Left lobe of liver (tissue), 2 donors: ENCODE results near the gene KANK2. TPM values are rescaled to one million over a fixed set of nuclear protein-coding genes. Genes with fewer than 3 reads are reported as not detected.
"Not testable (repeated sequence)": the region's sequence is repeated elsewhere in the genome, so short reads cannot be mapped to it uniquely, and the experiment has no call there.

ENCODE experiments used
- ATAC-seq: fragments of 200-7000 bp; cut with Tn5 transposase; one replicate; pipeline ENCODE4 v1.9.1; 2020; ENCODE audit warnings: mild to moderate bottlenecking, moderate library complexity
- DNase-seq: peaks from one replicate; pipeline ENCODE4 v3.0.0-alpha.2; 2020; ENCODE audit warnings: low spot score
- total RNA-seq: library from RNA; stranded (reverse); gene quantifications from one replicate; pipeline ENCODE4 v1.2.1, GENCODE V29; 2021
- donor health status: DM: no; HTN: no; CAD: no; lungs with moderate emphysema.
- donor health status: DM: no; HTN: yes; CAD: no.

The KANK2 gene
- total RNA-seq, 1 donor from 2014 or later: 61.1 TPM

- ATAC-seq: no peak
- no peak for DNase-seq
Observed at GRCh38 chr19:11175920-11176319, 21.4 kb downstream of the KANK2 start.

DNA sequence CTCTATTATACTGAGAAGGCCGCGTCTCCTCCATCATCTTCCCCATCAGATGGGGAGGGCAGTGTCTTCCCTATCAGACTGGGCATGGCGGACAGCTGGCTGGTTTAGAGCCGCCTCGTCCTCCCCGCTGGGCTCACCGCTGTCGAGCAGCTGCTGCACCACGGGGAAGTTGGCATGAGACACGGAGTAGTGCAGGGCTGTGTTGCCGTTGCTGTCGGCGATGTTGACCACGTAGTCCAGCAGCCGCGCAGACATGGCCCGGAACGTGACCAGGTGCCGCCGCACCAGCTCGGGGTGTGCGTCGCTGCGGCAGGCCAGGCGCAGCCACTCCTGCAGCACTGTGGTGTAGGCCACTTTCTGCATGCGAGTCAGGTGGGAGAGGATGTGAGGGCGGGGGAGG is 23.0 kb downstream of the KANK2 start:
- DNase-seq: no peak
- ATAC-seq: no peak

DNA sequence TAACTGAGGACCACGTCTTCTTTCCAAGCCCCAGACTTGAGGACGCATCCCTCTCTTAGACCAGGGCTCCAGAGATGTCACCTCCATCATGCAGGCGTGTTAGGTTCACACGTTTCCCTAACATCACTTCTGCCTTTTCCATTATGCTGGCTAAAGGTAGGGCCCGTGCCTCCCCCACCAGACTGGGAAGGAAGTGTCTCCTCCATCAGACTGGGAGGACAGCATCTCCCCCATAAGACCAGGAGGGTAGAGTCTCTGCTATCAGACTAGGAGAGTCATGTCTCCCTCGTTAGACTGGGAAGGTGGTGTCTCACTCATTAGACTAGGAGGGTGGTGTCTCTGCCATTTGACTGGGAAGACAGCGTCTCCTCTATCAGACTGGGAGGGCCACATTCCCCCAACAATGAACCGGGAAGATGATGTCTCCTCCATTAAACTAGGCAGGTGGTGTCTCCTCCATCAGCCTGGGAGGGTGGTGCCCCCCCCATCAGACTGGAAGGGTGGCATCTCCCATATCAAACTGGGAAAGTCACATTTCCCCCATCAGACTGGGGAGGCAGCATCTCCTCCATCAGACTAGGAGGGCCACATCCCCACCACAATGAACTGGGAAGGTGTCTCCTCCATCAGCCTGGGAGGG is 23.7 kb downstream of the KANK2 start:
- no peak for ATAC-seq
- no peak for DNase-seq

DNA sequence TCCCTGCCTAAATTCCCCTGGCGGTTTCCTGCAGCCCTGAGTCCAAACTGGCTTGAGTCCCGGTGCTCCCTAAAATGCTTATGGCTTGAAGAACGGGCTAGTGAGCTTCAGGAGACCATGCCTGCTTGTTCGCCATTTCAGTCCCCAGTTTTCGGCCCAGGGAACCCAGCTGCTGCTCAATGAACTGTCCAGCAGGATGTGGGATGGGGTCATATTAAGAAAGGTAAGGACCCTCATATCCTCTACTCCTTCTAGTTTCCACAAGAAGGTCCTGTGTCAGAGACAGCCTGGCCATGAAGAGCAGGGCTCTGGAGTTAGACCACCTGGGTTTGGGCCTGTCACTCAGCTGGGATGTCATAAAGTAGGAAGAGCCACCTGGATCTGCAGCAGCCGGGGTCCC is 24.8 kb downstream of the KANK2 start:
- DNase-seq (no peak), ATAC-seq (no peak)

DNA sequence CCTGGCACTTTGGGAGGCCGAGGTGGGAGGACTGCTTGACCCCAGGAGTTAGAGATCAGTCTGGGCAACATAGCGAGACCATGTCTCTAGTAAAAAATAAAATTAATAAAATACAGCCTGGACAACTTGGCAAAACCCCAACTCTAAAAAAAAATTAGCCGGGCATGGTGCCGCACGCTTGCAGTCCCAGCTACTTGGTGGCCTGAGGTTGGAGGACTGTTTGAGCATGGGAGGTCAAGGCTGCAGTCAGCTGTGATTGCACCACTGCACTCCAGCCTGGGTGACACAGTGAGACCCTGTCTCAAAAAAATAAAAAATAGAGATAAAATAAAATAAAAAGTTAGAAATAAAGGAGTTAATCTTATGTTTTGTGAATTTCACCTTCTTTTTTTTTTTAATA is 26.2 kb downstream of the KANK2 start:
- DNase-seq: peak; percentile 80
- ATAC-seq: peak; percentile 77

DNA sequence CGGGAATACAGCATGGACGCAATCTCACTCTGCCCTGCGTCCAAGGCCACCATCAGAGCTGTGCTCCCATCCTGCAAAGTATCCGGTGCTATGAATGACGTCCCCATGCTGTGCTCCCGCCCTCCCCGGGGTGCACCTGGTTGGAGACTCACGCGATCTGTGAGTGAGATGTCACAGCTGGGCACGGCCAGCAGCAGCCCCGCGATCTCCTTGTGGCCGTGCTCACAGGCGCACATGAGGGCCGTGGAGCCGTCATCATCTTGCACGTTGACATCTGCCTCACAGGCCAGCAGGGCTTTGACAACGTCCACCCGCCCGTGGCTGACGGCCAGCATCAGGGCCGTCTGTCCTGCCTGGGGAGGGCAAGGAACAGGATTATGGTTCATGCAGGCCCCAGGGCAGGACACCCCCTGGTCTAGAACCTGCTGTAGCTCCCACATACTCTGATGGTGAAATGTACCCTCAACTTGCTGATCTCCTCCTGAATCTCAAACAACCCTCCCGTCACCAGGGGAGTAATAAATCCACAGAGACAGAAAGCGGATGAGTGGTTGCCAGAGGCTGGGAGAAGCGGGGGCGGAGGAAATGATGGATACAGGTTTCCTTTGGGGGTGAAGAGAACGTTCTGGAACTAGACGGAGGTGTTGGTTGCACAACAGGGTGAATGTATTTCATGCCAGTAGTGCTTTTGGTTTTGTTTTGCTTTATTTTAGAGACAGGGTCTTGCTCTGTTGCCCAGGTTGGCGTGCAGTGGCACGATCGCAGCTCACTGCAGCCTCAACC is 27.3 kb downstream of the KANK2 start:
- ATAC-seq (peak; percentile 9), DNase-seq (no peak)

GRCh38 chr19:11168568-11168967 is 28.8 kb downstream of the KANK2 start:
- ATAC-seq (no peak), DNase-seq (no peak)

- no peak for DNase-seq
- ATAC-seq: no peak
Observed at GRCh38 chr19:11166281-11167142, 30.8 kb downstream of the KANK2 start.

DNA sequence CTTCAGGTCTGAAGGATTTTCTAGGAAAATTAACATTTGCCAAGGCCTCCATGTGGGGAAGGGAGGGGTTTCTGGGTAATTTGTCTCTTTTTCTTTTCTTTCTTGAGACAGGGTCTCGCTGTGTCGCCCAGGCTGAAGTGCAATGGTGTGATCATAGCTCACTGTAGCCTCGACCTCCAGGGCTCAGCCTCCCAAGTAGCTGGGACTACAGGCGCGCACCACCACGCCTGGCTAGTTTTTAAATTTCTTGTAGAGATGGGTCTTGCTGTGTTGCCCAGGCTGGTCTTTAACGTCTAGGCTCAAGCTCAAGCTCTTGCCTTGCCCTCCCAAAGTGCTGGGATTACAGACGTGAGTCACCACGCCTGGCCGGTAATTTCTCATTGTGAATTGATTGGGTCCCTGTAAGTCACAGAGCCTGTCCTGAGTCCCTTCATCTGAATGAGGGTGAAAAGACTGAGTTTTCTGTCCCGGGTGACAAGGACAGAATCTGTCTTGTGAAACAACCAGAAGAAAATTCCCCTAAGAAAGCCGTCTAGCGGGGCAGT is 31.8 kb downstream of the KANK2 start:
- ATAC-seq: peak; percentile 3
- no peak for DNase-seq

DNA sequence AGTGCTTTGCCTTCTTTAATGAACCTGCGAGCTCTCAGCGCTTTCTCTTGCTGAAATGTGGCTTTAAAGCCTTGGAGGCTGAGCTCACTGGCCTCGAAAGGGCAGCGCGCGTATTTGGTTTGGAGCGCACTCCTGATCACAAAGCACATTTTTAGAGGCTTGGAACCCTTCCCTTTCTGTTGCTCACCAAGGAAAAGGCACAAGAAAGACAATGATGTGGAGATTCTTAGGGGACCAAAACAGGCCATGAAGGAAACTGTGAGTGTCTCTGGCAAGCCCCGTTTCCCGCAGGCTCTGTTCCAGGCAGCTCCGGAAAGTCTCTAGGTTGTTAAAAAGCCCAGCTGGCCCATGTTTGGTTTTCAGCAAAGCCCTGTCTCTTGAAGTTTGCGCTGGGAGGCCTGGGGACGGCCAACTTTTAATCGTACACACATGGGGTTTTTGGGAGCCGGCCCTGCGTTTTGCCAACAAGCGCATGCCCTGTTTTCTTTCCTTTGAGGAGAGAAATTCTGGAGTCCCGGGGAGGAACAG is 32.4 kb downstream of the KANK2 start:
- DNase-seq (peak; percentile 68), ATAC-seq (peak; percentile 70)

DNA sequence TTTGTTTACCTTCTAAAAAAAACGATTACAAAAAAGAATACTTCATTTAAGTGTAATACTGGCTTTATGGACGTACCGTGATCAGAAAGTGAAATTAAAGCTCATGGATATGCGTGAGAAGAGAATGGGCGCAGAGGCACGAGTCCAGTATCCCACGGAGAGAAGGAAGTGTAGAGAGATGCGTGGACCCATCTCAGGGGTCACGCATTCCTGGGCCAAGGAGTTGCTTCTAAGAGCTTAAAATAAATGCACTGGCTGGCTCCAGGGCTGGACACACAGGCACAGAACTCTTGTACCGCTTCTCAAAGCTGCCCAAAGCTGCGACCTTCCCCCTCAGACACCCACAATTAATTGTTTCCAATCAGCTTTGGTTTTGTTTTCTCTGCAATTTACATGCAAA is 33.0 kb downstream of the KANK2 start:
- no peak for ATAC-seq
- no peak for DNase-seq

- ATAC-seq, DNase-seq: not testable (repeated sequence)
Observed at GRCh38 chr19:11160440-11160768, 36.9 kb downstream of the KANK2 start.

- DNase-seq (peak; percentile 65), ATAC-seq (peak; percentile 45)
Observed at GRCh38 chr19:11159598-11160439, 37.5 kb downstream of the KANK2 start.

DNA sequence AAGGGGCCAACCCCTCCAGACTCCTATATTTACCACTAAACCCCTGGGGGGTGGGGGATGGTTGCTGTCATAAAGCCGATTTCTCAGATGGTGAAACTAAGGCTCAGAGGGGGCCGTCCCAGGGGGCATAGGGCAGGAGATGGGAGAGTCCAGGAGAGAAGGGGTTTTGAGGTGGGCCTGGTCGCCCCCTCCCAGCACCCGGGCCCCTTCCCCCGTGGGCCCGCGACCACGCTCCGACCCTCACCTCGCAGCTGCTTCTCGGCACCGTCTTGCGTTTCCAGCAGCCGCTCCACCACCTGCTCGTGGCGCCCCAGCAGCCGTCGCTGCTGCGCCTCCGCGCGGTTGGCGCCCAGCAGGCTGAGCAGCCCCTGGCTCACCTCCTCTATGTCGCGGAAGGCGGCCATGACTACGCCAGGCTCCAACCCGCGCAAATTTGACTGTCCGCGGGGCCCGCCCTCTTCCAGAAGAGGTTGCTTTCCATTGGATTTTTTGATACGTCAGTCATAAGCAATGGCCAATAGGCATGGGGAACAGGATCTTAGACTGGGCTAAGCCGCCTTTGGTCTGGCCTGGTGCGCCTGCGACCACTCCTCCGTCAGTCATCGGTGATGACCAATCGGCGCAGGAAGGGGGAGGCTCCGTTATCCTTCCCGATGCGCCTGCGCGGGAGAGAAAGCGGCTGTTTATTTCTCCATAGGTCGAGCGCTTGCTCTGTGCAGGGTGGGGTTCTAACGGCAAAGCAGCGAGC is 41.8 kb downstream of the KANK2 start, which contains the start of gene SPC24:
Gene SPC24 (minus strand): TSS at position 410 of the 748 bp plus-strand sequence. CDS start 6 bp downstream, at position 404.
- peak; percentile 73 for ATAC-seq
- DNase-seq: peak; percentile 92

DNA sequence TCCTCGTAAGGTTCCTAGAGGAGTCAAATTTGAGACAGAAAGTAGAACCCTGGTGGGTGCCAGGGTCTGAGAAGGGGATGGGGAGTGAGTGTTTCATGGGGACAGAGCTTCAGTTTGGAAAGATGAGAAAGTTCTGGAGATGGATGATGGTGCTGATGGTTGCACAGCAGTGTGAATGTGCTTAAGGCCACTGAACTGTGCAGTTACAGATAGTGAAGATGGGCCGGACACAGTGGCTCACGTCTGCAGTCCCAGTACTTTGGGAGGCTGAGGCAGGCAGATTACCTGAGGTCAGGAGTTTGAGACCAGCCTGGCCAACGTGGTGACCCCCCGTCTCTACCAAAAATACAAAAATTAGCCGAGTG is 42.7 kb downstream of the KANK2 start:
- no peak for ATAC-seq
- DNase-seq: no peak

GRCh38 chr19:11152318-11153062 is 44.9 kb downstream of the KANK2 start:
- DNase-seq (peak; percentile 92), ATAC-seq (peak; percentile 72)

GRCh38 chr19:11151181-11151580 is 46.2 kb downstream of the KANK2 start:
- ATAC-seq (no peak), DNase-seq (no peak)

DNA sequence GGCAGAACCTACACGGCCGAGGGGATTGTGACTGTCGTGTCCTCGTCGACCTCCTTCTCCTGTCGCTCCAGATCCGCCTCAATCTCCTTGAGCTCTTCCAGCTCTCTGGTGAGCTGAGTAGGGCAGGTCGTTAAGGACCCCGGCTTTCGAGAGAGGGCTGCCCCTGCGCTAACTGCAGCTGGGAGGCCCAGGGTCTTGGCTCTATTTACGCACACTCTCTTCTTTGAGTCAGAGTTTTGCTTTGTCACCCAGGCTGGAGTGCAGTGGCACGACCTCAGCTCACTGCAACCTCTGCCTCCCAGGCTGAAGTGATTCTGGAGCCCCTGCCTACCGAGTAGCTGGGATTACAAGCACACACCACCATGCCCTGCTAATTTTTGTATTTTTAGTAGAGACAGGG is 49.3 kb downstream of the KANK2 start:
- no peak for DNase-seq

DNA sequence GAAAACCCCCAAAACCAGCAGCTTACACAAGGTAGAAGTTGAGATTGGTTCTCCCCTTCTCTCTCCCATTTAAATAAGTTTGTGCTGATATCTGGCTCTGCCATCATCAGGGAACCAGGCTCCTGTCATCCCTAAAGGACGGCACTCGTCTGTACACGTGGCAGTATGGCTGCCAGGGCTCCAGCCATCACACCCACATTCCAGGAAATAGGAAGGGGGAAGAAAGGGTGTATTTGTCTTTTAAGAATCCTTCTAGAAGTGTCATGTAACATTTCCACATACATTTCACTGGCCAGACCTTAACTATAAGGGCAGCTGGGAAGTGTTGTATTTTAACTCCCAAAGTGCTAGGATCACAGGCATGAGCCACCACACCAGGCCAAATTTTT is 51.8 kb downstream of the KANK2 start:
- ATAC-seq (no peak), DNase-seq (no peak)

More for the DNA sequence above, 49.3 kb downstream of the KANK2 start:
- ATAC-seq: no peak
